ENCODE measurements around the gene P2RY6.
"Not testable (repeated sequence)": the region's sequence is repeated elsewhere in the genome, so short reads cannot be mapped to it uniquely, and the experiment has no call there.

P2RY6 gene

GRCh38 chr11:73271936-73272679, at the start of gene P2RY6:
Gene P2RY6, plus strand, starts transcription at chr11:73272338. Its CDS starts 24,181 bp downstream, at chr11:73296519.
- peak; percentile 34 for DNase-seq

DNA sequence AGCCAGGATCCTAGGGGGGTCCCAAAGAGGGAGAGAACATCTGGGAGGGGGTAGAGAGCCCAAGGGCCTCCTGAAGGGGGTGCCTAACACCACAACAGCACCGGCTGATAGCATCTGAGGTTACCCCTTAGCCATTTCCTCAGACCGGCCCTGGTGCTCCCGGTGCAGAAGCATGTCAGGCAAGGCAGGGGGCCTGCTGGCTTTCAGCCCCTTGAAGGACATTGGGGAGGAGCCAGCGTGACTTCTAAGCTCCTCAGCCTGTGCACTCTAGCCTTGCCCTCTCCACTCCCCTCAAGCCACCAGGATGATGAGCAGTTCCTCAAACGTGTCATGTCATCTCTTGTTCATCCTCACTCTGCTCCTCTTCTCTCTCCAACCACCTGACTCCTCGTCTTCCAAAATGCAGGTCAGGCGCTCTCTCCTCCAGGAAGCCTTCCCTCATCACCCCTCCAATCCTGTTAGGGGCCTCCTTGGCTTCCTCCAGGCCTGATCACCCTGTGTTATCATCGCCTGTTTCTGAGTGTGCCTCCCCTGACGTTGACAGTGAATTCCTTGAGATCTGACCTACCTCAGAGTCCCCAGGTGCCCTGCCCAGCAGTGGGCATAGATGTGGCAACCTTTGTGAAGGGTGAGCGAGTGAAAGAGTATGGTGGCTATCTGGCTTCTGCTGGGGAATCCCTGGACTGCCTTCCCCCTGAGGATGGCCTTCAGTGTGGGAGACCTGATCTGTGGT, 48.0 kb upstream of the P2RY6 start:
- no peak for DNase-seq

DNA sequence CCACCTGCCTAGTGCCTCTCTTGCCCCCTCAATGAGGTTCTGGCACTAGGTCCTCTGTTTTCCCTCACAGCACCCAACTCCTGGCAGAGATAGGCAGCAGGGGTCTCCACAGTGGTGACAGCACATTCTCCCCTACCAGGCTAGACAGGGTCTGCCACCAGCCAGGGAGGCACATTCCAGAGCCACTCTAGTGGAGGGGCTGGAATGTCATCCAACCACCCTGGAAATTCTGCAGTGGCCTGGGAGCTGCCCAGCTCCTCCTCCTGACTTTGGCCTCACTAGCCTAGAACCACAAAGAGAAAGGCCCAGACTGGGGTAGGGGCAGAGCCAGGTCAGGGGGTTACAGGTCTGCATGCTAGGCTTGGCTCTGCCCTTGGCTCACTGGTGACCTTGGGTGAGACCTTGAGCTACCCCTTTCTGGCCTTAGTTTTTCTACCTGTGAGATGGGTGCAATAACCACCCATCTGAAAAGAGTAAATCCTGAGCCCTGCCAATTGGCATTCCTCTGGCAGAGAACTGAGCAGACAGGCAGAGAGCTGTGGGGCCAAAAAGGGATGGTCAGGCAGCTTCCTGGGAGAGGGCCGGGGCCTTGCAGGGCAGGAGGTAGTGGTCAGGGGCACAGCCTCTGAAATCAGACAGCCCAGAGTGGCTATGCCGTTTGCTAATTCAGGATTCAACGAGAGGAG, 47.0 kb upstream of the P2RY6 start:
- no peak for DNase-seq

- no peak for DNase-seq
Measured at GRCh38 chr11:73225851-73226250, 46.3 kb upstream of the P2RY6 start.

GRCh38 chr11:73226297-73227006, 45.7 kb upstream of the P2RY6 start:
- DNase-seq: no peak

- no peak for DNase-seq
Measured at GRCh38 chr11:73227571-73228211, 44.4 kb upstream of the P2RY6 start.

DNA sequence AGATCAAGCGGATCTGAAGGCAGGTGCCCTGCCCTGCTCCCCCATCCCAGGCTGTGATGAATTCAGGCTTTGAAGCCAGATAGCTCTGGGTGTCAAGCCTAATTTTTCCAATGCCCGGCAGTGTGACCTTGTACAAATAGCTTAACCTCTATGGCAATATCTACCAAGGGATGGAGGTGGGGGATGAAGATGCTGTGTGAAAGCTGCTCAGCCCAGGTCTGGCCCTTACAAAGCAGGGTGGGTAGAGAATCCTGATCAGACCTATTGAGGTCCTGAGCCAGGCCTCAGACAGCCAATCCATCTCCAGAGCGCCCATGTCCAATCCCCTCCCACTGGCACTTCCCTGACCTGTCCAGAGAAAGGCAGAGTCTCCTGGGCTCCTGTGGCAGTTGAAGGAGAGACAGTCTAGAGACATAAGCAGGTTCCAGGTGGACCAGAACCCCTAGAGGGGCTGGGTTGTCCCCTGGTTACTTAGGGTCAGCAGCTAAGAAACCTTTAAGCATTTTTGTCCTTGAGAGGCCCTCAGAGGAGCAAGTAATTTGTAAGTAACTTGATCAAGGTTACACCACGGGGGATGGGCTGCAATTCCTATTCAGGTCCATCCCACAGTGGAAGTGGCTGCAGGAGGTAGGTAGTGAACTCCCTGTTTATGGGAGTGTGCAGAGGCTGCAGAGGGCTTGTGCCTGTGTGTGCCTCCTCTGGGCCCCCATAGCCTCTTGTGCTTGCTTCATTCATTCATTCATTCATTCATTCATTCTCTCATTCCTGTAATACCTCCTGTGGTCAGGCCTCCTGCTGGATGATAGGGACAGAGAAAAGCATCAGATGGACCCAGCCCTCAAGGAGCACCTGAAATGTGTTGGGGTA, 43.6 kb upstream of the P2RY6 start:
- no peak for DNase-seq

- no peak for DNase-seq
Measured at GRCh38 chr11:73229321-73229895, 42.7 kb upstream of the P2RY6 start.

- no peak for DNase-seq
Measured at GRCh38 chr11:73229896-73230875, 42.0 kb upstream of the P2RY6 start.

DNA sequence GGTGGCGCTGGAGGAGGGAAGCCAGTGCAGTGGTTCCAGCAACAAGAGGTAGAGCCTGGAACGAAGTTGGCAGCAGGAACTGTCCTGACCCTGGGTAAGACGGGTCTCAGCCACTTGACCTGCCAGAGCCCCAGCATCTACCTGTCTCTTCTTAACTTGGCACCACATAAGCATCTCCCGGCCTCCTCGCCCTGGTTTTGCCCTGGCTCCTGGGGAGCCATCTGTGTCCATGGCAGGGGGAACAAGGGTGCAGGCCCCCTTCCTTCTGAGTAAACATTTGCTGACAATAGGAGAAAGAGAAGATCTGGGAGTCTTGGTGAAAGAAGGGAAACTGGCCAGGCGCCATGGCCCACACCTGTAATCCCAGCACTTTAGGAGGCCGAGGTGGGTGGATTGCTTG, 41.2 kb upstream of the P2RY6 start:
- no peak for DNase-seq

DNA sequence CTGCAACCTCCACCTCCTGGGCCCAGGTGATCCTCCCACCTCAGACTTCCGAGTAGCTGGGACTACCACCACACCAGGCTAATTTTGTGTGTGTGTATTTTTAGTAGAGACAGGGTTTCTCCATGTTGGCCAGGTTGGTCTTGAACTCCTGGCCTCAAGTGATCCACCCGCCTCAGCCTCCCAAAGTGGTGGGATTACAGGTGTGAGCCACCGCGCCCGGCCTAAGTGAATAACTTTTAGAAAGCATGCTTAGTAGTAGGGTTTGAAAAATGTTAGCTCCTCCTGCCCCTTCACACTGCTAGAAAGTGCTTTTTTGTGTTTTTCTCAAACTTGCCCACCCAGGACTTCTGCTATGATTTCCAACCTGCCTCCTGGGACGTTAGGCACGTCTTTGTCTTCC, 39.7 kb upstream of the P2RY6 start:
- not testable (repeated sequence) for DNase-seq

DNA sequence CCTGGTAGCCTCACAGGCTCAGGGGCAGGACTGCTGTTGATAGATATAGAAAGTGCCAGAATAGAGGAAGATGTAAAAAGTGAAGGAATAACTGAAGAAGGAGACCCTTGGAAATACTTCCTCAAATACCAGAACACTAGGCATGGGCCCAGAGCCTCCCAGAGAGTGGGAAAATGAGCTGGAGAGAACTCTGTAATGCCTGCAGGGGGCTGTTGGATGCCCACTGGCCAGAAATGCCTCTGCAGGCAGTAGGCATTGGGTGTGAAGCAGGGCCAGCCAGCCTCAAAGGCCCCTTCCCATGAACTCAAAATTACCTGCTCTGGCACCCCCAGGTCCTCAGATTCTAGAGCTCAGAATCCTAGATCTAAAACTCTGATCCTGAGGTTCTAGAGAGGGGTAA, 38.9 kb upstream of the P2RY6 start:
- no peak for DNase-seq

DNA sequence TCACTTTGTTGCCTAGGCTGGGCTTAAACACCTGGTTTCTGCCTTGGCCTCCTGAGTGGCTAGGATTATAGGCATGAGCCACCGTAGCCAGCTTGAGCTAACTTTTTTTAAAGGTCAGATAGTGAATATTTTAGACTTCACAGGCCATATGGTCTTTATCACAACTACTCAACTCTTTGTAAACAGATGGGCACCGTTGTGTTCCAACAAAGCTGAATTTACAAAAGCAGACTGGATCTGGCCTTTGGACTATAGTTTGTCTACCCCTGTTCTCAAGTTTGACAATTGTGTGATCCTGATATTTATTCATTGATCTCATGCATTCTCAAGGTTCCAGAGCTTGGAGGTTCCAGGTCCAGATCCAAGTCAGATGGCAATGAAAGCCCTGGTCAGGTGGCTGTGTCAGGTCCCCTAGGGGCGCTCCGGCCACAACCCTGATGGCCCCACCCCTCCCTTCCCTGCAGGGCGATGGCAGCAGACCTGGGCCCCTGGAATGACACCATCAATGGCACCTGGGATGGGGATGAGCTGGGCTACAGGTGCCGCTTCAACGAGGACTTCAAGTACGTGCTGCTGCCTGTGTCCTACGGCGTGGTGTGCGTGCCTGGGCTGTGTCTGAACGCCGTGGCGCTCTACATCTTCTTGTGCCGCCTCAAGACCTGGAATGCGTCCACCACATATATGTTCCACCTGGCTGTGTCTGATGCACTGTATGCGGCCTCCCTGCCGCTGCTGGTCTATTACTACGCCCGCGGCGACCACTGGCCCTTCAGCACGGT, 38.3 kb upstream of the P2RY6 start:
- DNase-seq: no peak

DNA sequence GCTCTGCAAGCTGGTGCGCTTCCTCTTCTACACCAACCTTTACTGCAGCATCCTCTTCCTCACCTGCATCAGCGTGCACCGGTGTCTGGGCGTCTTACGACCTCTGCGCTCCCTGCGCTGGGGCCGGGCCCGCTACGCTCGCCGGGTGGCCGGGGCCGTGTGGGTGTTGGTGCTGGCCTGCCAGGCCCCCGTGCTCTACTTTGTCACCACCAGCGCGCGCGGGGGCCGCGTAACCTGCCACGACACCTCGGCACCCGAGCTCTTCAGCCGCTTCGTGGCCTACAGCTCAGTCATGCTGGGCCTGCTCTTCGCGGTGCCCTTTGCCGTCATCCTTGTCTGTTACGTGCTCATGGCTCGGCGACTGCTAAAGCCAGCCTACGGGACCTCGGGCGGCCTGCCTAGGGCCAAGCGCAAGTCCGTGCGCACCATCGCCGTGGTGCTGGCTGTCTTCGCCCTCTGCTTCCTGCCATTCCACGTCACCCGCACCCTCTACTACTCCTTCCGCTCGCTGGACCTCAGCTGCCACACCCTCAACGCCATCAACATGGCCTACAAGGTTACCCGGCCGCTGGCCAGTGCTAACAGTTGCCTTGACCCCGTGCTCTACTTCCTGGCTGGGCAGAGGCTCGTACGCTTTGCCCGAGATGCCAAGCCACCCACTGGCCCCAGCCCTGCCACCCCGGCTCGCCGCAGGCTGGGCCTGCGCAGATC, 37.5 kb upstream of the P2RY6 start:
- DNase-seq: no peak

GRCh38 chr11:73235236-73235786, 36.8 kb upstream of the P2RY6 start:
- no peak for DNase-seq

- no peak for DNase-seq
Measured at GRCh38 chr11:73236205-73236765, 35.9 kb upstream of the P2RY6 start.

GRCh38 chr11:73236854-73237253, 35.3 kb upstream of the P2RY6 start:
- DNase-seq: no peak
